Activated CD4-positive, alpha-beta T cell treated with anti-CD3 and anti-CD28 coated beads, Interleukin-2, Interleukin-6, amounts not matched to agents 100 ng/mL and 50 ng/mL, durations not matched to agents 16 hours and 8 hours (primary cell): ENCODE data around the gene CBFA2T2.
"Not testable (repeated sequence)": the region's sequence is repeated elsewhere in the genome, so short reads cannot be mapped to it uniquely, and the experiment has no call there.

Experiments
- DNase-seq: peaks from one replicate; pipeline ENCODE4 v3.0.0-alpha.2; 2020

The CBFA2T2 gene

GRCh38 chr20:33553516-33553915 lies 63.6 kb downstream of the CBFA2T2 start:
- no peak for DNase-seq

- peak; percentile 88 for DNase-seq
Observed at GRCh38 chr20:33554914-33555420, 65.1 kb downstream of the CBFA2T2 start.

GRCh38 chr20:33555755-33556154 lies 65.9 kb downstream of the CBFA2T2 start:
- DNase-seq, result no peak

- DNase-seq, result no peak
Observed at GRCh38 chr20:33556246-33556645, 66.3 kb downstream of the CBFA2T2 start.

GRCh38 chr20:33558348-33559144 lies 68.7 kb downstream of the CBFA2T2 start:
- DNase-seq, result no peak

- DNase-seq, result no peak
Observed at GRCh38 chr20:33559212-33559611, 69.3 kb downstream of the CBFA2T2 start.

- no peak for DNase-seq
Observed at GRCh38 chr20:33560026-33560425, 70.1 kb downstream of the CBFA2T2 start.

GRCh38 chr20:33561053-33561452 lies 71.2 kb downstream of the CBFA2T2 start:
- not testable (repeated sequence) for DNase-seq

- DNase-seq, result no peak
Observed at GRCh38 chr20:33561692-33562601, 72.1 kb downstream of the CBFA2T2 start.

- DNase-seq, result no peak
Observed at GRCh38 chr20:33563788-33564187, 73.9 kb downstream of the CBFA2T2 start.

- no peak for DNase-seq
Observed at GRCh38 chr20:33566781-33567603, 77.1 kb downstream of the CBFA2T2 start.

- DNase-seq, result no peak
Observed at GRCh38 chr20:33567949-33568348, 78.1 kb downstream of the CBFA2T2 start.

- no peak for DNase-seq
Observed at GRCh38 chr20:33568378-33568777, 78.5 kb downstream of the CBFA2T2 start.

- no peak for DNase-seq
Observed at GRCh38 chr20:33568868-33569801, 79.2 kb downstream of the CBFA2T2 start.

GRCh38 chr20:33569802-33570391 lies 80.0 kb downstream of the CBFA2T2 start:
- no peak for DNase-seq

- DNase-seq, result no peak
Observed at GRCh38 chr20:33570743-33571142, 80.8 kb downstream of the CBFA2T2 start.

- DNase-seq, result not testable (repeated sequence)
Observed at GRCh38 chr20:33573268-33573667, 83.4 kb downstream of the CBFA2T2 start.

GRCh38 chr20:33575282-33575681 lies 85.4 kb downstream of the CBFA2T2 start:
- no peak for DNase-seq

GRCh38 chr20:33576432-33577125 lies 86.7 kb downstream of the CBFA2T2 start:
- no peak for DNase-seq

- DNase-seq, result no peak
Observed at GRCh38 chr20:33578510-33578909, 88.6 kb downstream of the CBFA2T2 start.

GRCh38 chr20:33583143-33583542 lies 93.2 kb downstream of the CBFA2T2 start:
- no peak for DNase-seq
